ENCODE measurements around the gene IVD.
A peak's percentile ranks its signal among the peaks of the same experiment; 100 is the strongest.

Gene IVD

GRCh38 chr15:40418126-40418525 is 12.5 kb downstream of the IVD start:
- Histone ChIP-seq H3K36me3 (ENCODE audit: insufficient read depth, insufficient read length, low read length) (peaks cover 46% of the 10 kb centered on the region), H3K9me3 (ENCODE audit: insufficient read depth, low read length) (no peaks in the 10 kb centered on the region), H3K4me3 (ENCODE audit: insufficient read length, low read depth) (no peak overlapping the region), H3K27me3 (ENCODE audit: insufficient read depth, insufficient read length) (no peaks in the 10 kb centered on the region), H3K9ac (ENCODE audit: insufficient read length, low read depth) (no peak overlapping the region), H3K4me1 (ENCODE audit: insufficient read depth, insufficient read length) (peaks cover 2% of the 10 kb centered on the region)
- DNase-seq (ENCODE audit: low read depth, low spot score), result no peak
- TF ChIP-seq SUZ12 (IDR thresholded peaks at IDR 0.05; ENCODE audit: extremely low read depth, insufficient read depth, insufficient read length) (no peak), YY1 (IDR thresholded peaks at IDR 0.05; ENCODE audit: insufficient read depth, insufficient read length) (no peak), ZNF274 (IDR thresholded peaks at IDR 0.05; ENCODE audit: low read depth, low read length) (no peak)

- Histone ChIP-seq H3K4me3 (ENCODE audit: insufficient read length, low read depth) (no peak overlapping the region), H3K36me3 (ENCODE audit: insufficient read depth, insufficient read length, low read length) (peaks cover 29% of the 10 kb centered on the region), H3K9ac (ENCODE audit: insufficient read length, low read depth) (no peak overlapping the region), H3K27me3 (ENCODE audit: insufficient read depth, insufficient read length) (no peaks in the 10 kb centered on the region), H3K9me3 (ENCODE audit: insufficient read depth, low read length) (no peaks in the 10 kb centered on the region), H3K4me1 (ENCODE audit: insufficient read depth, insufficient read length) (peaks cover 2% of the 10 kb centered on the region)
- no peak for TF ChIP-seq YY1 (IDR thresholded peaks at IDR 0.05; ENCODE audit: insufficient read depth, insufficient read length)
- DNase-seq (ENCODE audit: low read depth, low spot score), result no peak
Observed at GRCh38 chr15:40420071-40420713, 14.6 kb downstream of the IVD start.

- no peaks in the 10 kb centered on the region for H3K9me3 ChIP-seq (ENCODE audit: insufficient read depth, low read length)
Observed at GRCh38 chr15:40420793-40421192, 15.2 kb downstream of the IVD start.

GRCh38 chr15:40421246-40422157 is 15.9 kb downstream of the IVD start:
- TF ChIP-seq SUZ12 (IDR thresholded peaks at IDR 0.05; ENCODE audit: extremely low read depth, insufficient read depth, insufficient read length) (no peak), YY1 (IDR thresholded peaks at IDR 0.05; ENCODE audit: insufficient read depth, insufficient read length) (no peak), ZNF274 (IDR thresholded peaks at IDR 0.05; ENCODE audit: low read depth, low read length) (no peak)
- H3K9ac ChIP-seq (ENCODE audit: insufficient read length, low read depth), result peak overlapping the region; percentile 67

More at GRCh38 chr15:40420793-40421192, 15.2 kb downstream of the IVD start:
- Histone ChIP-seq H3K9ac (ENCODE audit: insufficient read length, low read depth) (no peak overlapping the region), H3K27me3 (ENCODE audit: insufficient read depth, insufficient read length) (no peaks in the 10 kb centered on the region), H3K4me1 (ENCODE audit: insufficient read depth, insufficient read length) (peaks cover 2% of the 10 kb centered on the region), H3K36me3 (ENCODE audit: insufficient read depth, insufficient read length, low read length) (peaks cover 23% of the 10 kb centered on the region), H3K4me3 (ENCODE audit: insufficient read length, low read depth) (no peak overlapping the region)
- DNase-seq (ENCODE audit: low read depth, low spot score), result no peak
- TF ChIP-seq ZNF274 (IDR thresholded peaks at IDR 0.05; ENCODE audit: low read depth, low read length), result no peak
- no peak for TF ChIP-seq YY1 (IDR thresholded peaks at IDR 0.05; ENCODE audit: insufficient read depth, insufficient read length)
- TF ChIP-seq SUZ12 (IDR thresholded peaks at IDR 0.05; ENCODE audit: extremely low read depth, insufficient read depth, insufficient read length), result no peak

GRCh38 chr15:40424483-40425115 is 19.0 kb downstream of the IVD start:
- no peaks in the 10 kb centered on the region for H3K36me3 ChIP-seq (ENCODE audit: insufficient read depth, insufficient read length, low read length)
- H3K9me3 ChIP-seq (ENCODE audit: insufficient read depth, low read length), result no peaks in the 10 kb centered on the region
- no peak overlapping the region for H3K9ac ChIP-seq (ENCODE audit: insufficient read length, low read depth)
- no peak for DNase-seq (ENCODE audit: low read depth, low spot score)
- H3K27me3 ChIP-seq (ENCODE audit: insufficient read depth, insufficient read length), result no peaks in the 10 kb centered on the region
- TF ChIP-seq ZNF274 (IDR thresholded peaks at IDR 0.05; ENCODE audit: low read depth, low read length) (no peak), YY1 (IDR thresholded peaks at IDR 0.05; ENCODE audit: insufficient read depth, insufficient read length) (no peak), SUZ12 (IDR thresholded peaks at IDR 0.05; ENCODE audit: extremely low read depth, insufficient read depth, insufficient read length) (no peak)
- peaks cover 8% of the 10 kb centered on the region for H3K4me1 ChIP-seq (ENCODE audit: insufficient read depth, insufficient read length)
- H3K4me3 ChIP-seq (ENCODE audit: insufficient read length, low read depth), result no peak overlapping the region

More at GRCh38 chr15:40421246-40422157, 15.9 kb downstream of the IVD start:
- no peak overlapping the region for H3K4me3 ChIP-seq (ENCODE audit: insufficient read length, low read depth)
- no peaks in the 10 kb centered on the region for H3K27me3 ChIP-seq (ENCODE audit: insufficient read depth, insufficient read length)
- H3K9me3 ChIP-seq (ENCODE audit: insufficient read depth, low read length), result no peaks in the 10 kb centered on the region
- H3K4me1 ChIP-seq (ENCODE audit: insufficient read depth, insufficient read length), result peaks cover 2% of the 10 kb centered on the region
- peaks cover 18% of the 10 kb centered on the region for H3K36me3 ChIP-seq (ENCODE audit: insufficient read depth, insufficient read length, low read length)
- DNase-seq (ENCODE audit: low read depth, low spot score), result no peak

GRCh38 chr15:40425681-40426080 is 20.1 kb downstream of the IVD start:
- Histone ChIP-seq H3K36me3 (ENCODE audit: insufficient read depth, insufficient read length, low read length) (no peaks in the 10 kb centered on the region), H3K4me3 (ENCODE audit: insufficient read length, low read depth) (no peak overlapping the region), H3K9me3 (ENCODE audit: insufficient read depth, low read length) (no peaks in the 10 kb centered on the region), H3K9ac (ENCODE audit: insufficient read length, low read depth) (no peak overlapping the region), H3K4me1 (ENCODE audit: insufficient read depth, insufficient read length) (peaks cover 11% of the 10 kb centered on the region), H3K27me3 (ENCODE audit: insufficient read depth, insufficient read length) (no peaks in the 10 kb centered on the region)
- TF ChIP-seq SUZ12 (IDR thresholded peaks at IDR 0.05; ENCODE audit: extremely low read depth, insufficient read depth, insufficient read length), result no peak
- TF ChIP-seq YY1 (IDR thresholded peaks at IDR 0.05; ENCODE audit: insufficient read depth, insufficient read length), result no peak
- TF ChIP-seq ZNF274 (IDR thresholded peaks at IDR 0.05; ENCODE audit: low read depth, low read length), result no peak
- no peak for DNase-seq (ENCODE audit: low read depth, low spot score)

- Histone ChIP-seq H3K9me3 (ENCODE audit: insufficient read depth, low read length) (no peaks in the 10 kb centered on the region), H3K27me3 (ENCODE audit: insufficient read depth, insufficient read length) (no peaks in the 10 kb centered on the region), H3K36me3 (ENCODE audit: insufficient read depth, insufficient read length, low read length) (no peaks in the 10 kb centered on the region), H3K9ac (ENCODE audit: insufficient read length, low read depth) (no peak overlapping the region), H3K4me3 (ENCODE audit: insufficient read length, low read depth) (no peak overlapping the region), H3K4me1 (ENCODE audit: insufficient read depth, insufficient read length) (peaks cover 9% of the 10 kb centered on the region)
- no peak for DNase-seq (ENCODE audit: low read depth, low spot score)
- TF ChIP-seq SUZ12 (IDR thresholded peaks at IDR 0.05; ENCODE audit: extremely low read depth, insufficient read depth, insufficient read length) (no peak), ZNF274 (IDR thresholded peaks at IDR 0.05; ENCODE audit: low read depth, low read length) (no peak), YY1 (IDR thresholded peaks at IDR 0.05; ENCODE audit: insufficient read depth, insufficient read length) (no peak)
Observed at GRCh38 chr15:40427188-40427587, 21.6 kb downstream of the IVD start.

Data from NT2/D1 (cell line).